IMR-90 (cell line): ENCODE results near the gene RPL23. TPM values are rescaled to one million over a fixed set of nuclear protein-coding genes. Genes with fewer than 3 reads are reported as not detected.

Experiments
- ATAC-seq: fragments of 200-7000 bp; cut with Tn5 transposase; 2 replicates; pipeline ENCODE4 v1.9.1; 2020; ENCODE audit warnings: low read depth, mild to moderate bottlenecking, moderate library complexity
- BruUV-seq: library from RNA; stranded (reverse); fragments of 400-500 nt; replicated peaks from 2 replicates; lab custom pipeline; 2021; lab: Mats Ljungman, UMichigan
- CTCF ChIA-PET: fragments of 300-600 bp; formaldehyde crosslinking; extraction: SDS; loops from one replicate; lab custom pipeline; 2021; ENCODE audit warnings: antibody characterized with exemption; lab: Yijun Ruan, JAX
- POLR2A ChIA-PET: fragments of 300-600 bp; sonication (Branson Sonifier 250); formaldehyde crosslinking; loops from one replicate; lab custom pipeline; 2022; ENCODE audit warnings: antibody characterized with exemption; ENCODE audit not compliant: unreplicated experiment; lab: Charles Lee
- DNase-seq: peaks from one replicate; pipeline ENCODE4 v3.0.0; 2013
- H2AFZ ChIP-seq: replicated peaks from 2 replicates; pipeline ENCODE3; 2013; ENCODE audit warnings: low read length, mild to moderate bottlenecking; ENCODE audit not compliant: poor library complexity
- H2AK5ac ChIP-seq: 2 replicates; pipeline ENCODE4 v1.6.1; 2013; ENCODE audit warnings: low read depth, low read length, inconsistent platforms
- H2AK9ac ChIP-seq: replicated peaks from 2 replicates; pipeline ENCODE3; 2013; ENCODE audit warnings: mild to moderate bottlenecking, low read depth, low read length, moderate library complexity; ENCODE audit not compliant: poor library complexity
- H2BK120ac ChIP-seq: 2 replicates; pipeline ENCODE4 v1.6.1; 2013; ENCODE audit warnings: low read depth, low read length, inconsistent platforms
- H2BK15ac ChIP-seq: 3 replicates; pipeline ENCODE4 v1.6.1; 2013; ENCODE audit warnings: low read depth, low read length, inconsistent platforms
- H2BK20ac ChIP-seq: 2 replicates; pipeline ENCODE4 v1.6.1; 2013; ENCODE audit warnings: low read depth, mild to moderate bottlenecking, inconsistent platforms, low read length, moderate library complexity
- H2BK5ac ChIP-seq: 2 replicates; pipeline ENCODE4 v1.6.1; 2013; ENCODE audit warnings: mild to moderate bottlenecking, low read depth, low read length, inconsistent platforms; ENCODE audit not compliant: poor library complexity, severe bottlenecking
- H3K14ac ChIP-seq: replicated peaks from 2 replicates; pipeline ENCODE4 v1.6.1; 2013; ENCODE audit warnings: low read depth, low read length, inconsistent platforms
- H3K18ac ChIP-seq: 2 replicates; pipeline ENCODE4 v1.6.1; 2013; ENCODE audit warnings: low read depth, low read length, control low read depth
- H3K23ac ChIP-seq: 2 replicates; pipeline ENCODE4 v1.6.1; 2013; ENCODE audit warnings: low read depth, low read length, inconsistent platforms
- H3K27ac ChIP-seq: 2 replicates; pipeline ENCODE4 v1.5.1; 2013; ENCODE audit warnings: mild to moderate bottlenecking, control low read depth, low read length; ENCODE audit not compliant: insufficient read depth
- H3K27me3 ChIP-seq: 2 replicates; pipeline ENCODE4 v1.6.1; 2013; ENCODE audit warnings: low read length; ENCODE audit not compliant: control insufficient read depth, insufficient read depth
- H3K36me3 ChIP-seq: 2 replicates; pipeline ENCODE4 v1.6.1; 2013; ENCODE audit warnings: low read length, mixed read lengths; ENCODE audit not compliant: control insufficient read depth, insufficient read depth
- H3K4ac ChIP-seq: 2 replicates; pipeline ENCODE4 v1.6.1; 2013; ENCODE audit warnings: low read depth, low read length, inconsistent platforms
- H3K4me1 ChIP-seq: 2 replicates; pipeline ENCODE4 v1.6.1; 2013; ENCODE audit warnings: low read length, mixed read lengths; ENCODE audit not compliant: control insufficient read depth, insufficient read depth
- H3K4me2 ChIP-seq: 2 replicates; pipeline ENCODE4 v1.6.1; 2013; ENCODE audit warnings: low read depth, mild to moderate bottlenecking, control low read depth, low read length, moderate library complexity
- H3K4me3 ChIP-seq: 2 replicates; pipeline ENCODE4 v1.5.1; 2013; ENCODE audit warnings: low read depth, mild to moderate bottlenecking, control low read depth, low read length, moderate library complexity; ENCODE audit not compliant: insufficient read depth
- H3K56ac ChIP-seq: 2 replicates; pipeline ENCODE4 v1.6.1; 2013; ENCODE audit warnings: low read length, inconsistent platforms; ENCODE audit not compliant: insufficient read depth; ENCODE audit errors: extremely low read depth
- H3K79me1 ChIP-seq, 2 experiments: 2 replicates each; pipeline ENCODE4 v1.6.1; 2013; ENCODE audit warnings: low read length in 2 of 2, inconsistent platforms in 1 of 2, low read depth in 1 of 2
- H3K9ac ChIP-seq: 2 replicates; pipeline ENCODE4 v1.6.1; 2013; ENCODE audit warnings: low read depth, low read length, control low read depth
- H3K9me1 ChIP-seq: 2 replicates; pipeline ENCODE4 v1.6.1; 2013; ENCODE audit warnings: low read length, inconsistent platforms; ENCODE audit not compliant: insufficient read depth
- H3K9me3 ChIP-seq: 2 replicates; pipeline ENCODE4 v1.6.1; 2013; ENCODE audit warnings: low read length; ENCODE audit not compliant: control insufficient read depth, insufficient read depth
- H4K20me1 ChIP-seq: 2 replicates; pipeline ENCODE4 v1.6.1; 2013; ENCODE audit warnings: low read length, inconsistent platforms; ENCODE audit not compliant: insufficient read depth
- H4K5ac ChIP-seq: 2 replicates; pipeline ENCODE4 v1.6.1; 2013; ENCODE audit warnings: mild to moderate bottlenecking, low read depth, low read length, control low read depth
- H4K8ac ChIP-seq, 2 experiments: 2 replicates each; pipeline ENCODE4 v1.6.1; 2013; ENCODE audit warnings: low read depth in 2 of 2, low read length in 2 of 2, control low read depth in 1 of 2, inconsistent platforms in 1 of 2
- H4K91ac ChIP-seq: 2 replicates; pipeline ENCODE4 v1.6.1; 2013; ENCODE audit warnings: low read depth, low read length, inconsistent platforms; ENCODE audit not compliant: insufficient read depth
- BHLHE40 ChIP-seq: fragments of 150-350 bp; IDR thresholded peaks from 2 replicates; pipeline ENCODE4 v1.6.1; 2016; ENCODE audit warnings: mild to moderate bottlenecking, low read depth, low read length
- CEBPB ChIP-seq: IDR thresholded peaks from 2 replicates; pipeline ENCODE4 v1.6.1; 2012; ENCODE audit warnings: low read depth, low read length, improper control_type of control experiment
- CHD1 ChIP-seq: IDR thresholded peaks from 2 replicates; pipeline ENCODE4 v1.6.1; 2012; ENCODE audit warnings: low read depth, low read length, improper control_type of control experiment
- FOS ChIP-seq: fragments of 150-350 bp; IDR thresholded peaks from 2 replicates; pipeline ENCODE4 v1.6.1; 2016; ENCODE audit warnings: low read depth, low read length
- MAFK ChIP-seq: IDR thresholded peaks from 2 replicates; pipeline ENCODE4 v1.6.1; 2012; ENCODE audit warnings: low read depth, low read length, improper control_type of control experiment
- MAZ ChIP-seq: IDR thresholded peaks from 2 replicates; pipeline ENCODE4 v1.6.1; 2012; ENCODE audit warnings: low read depth, mild to moderate bottlenecking, low read length, improper control_type of control experiment, moderate library complexity, borderline replicate concordance
- MXI1 ChIP-seq: IDR thresholded peaks from 2 replicates; pipeline ENCODE4 v1.6.1; 2012; ENCODE audit warnings: low read depth, mild to moderate bottlenecking, low read length, moderate library complexity, borderline replicate concordance
- NFE2L2 ChIP-seq: fragments of 150-350 bp; IDR thresholded peaks from 2 replicates; pipeline ENCODE4 v1.6.1; 2016; ENCODE audit warnings: low read depth, mild to moderate bottlenecking, low read length
- POLR2A ChIP-seq: IDR thresholded peaks from 2 replicates; pipeline ENCODE4 v1.6.1; 2012; ENCODE audit warnings: mild to moderate bottlenecking, low read depth, low read length
- RAD21 ChIP-seq: IDR thresholded peaks from 2 replicates; pipeline ENCODE4 v1.6.1; 2012; ENCODE audit warnings: low read length, improper control_type of control experiment
- RCOR1 ChIP-seq: IDR thresholded peaks from 2 replicates; pipeline ENCODE4 v1.6.1; 2012; ENCODE audit warnings: mild to moderate bottlenecking, low read length, improper control_type of control experiment; ENCODE audit not compliant: insufficient replicate concordance
- RFX5 ChIP-seq: IDR thresholded peaks from 2 replicates; pipeline ENCODE4 v1.8.0; 2012; ENCODE audit warnings: low read depth, mild to moderate bottlenecking, low read length, moderate library complexity
- SMC3 ChIP-seq: fragments of 150-350 bp; IDR thresholded peaks from 2 replicates; pipeline ENCODE4 v1.6.1; 2016; ENCODE audit warnings: low read depth, mild to moderate bottlenecking, antibody characterized with exemption, low read length, moderate library complexity
- USF2 ChIP-seq: fragments of 150-350 bp; IDR thresholded peaks from 2 replicates; pipeline ENCODE4 v1.6.1; 2017; ENCODE audit warnings: mild to moderate bottlenecking, antibody characterized with exemption, low read length, low read depth
- WGBS, 2 experiments: methylation state at CpG; one replicate each; pipeline versions ENCODE4 v1.1.5 to v1.1.7; 2013; ENCODE audit warnings: missing lambda C conversion rate in 2 of 2; ENCODE audit not compliant: insufficient read length in 1 of 2; ENCODE audit errors: extremely low coverage in 2 of 2; 5-methylcytosine and 5-hydroxymethylcytosine counted together
- dilution Hi-C: fragments of 300-500 bp; cut with HindIII; formaldehyde crosslinking; loops from one replicate; pipeline ENCODE4 v1.14.3; 2018; ENCODE audit warnings: low sequenced_read_pairs; ENCODE audit not compliant: unreplicated experiment
- in situ Hi-C: fragments of 300-500 bp; cut with MboI; formaldehyde crosslinking; loops from 3 replicates; pipeline ENCODE4 v1.14.3; 2019; ENCODE audit warnings: low sequenced_read_pairs, inconsistent platforms, mixed read lengths
- intact Hi-C: fragments of 100-400 bp; cut with micrococcal nuclease; formaldehyde crosslinking; loops from 2 replicates; pipeline ENCODE4 v1.10.0; 2022
- polyA plus RNA-seq, 3 experiments: library from polyadenylated mRNA; depleted of rRNA; stranded (reverse); fragments of >200 nt; gene quantifications; 2 replicates each; pipeline ENCODE4 v1.2.3, GENCODE V29; 2012; ENCODE audit warnings: low replicate concordance in 1 of 3
- total RNA-seq: library from RNA; depleted of rRNA; stranded (reverse); fragments of >200 nt; gene quantifications from 2 replicates; pipeline ENCODE4 v1.2.3, GENCODE V29; 2012

The RPL23 gene
- total and polyA plus RNA-seq, 2 of the 4 experiments (the other 2 are of a cell fraction): 1,170 to 2,308 TPM

GRCh38 chr17:38872027-38872511, 18.5 kb upstream of the RPL23 start (continued):
- no peak for TF ChIP-seq BHLHE40

- Histone ChIP-seq H4K5ac (peak overlapping the region; percentile 39), H3K9me3 (no peaks in the 10 kb centered on the region), H3K4me1 (peaks cover 42% of the 10 kb centered on the region), H3K36me3 (peaks cover 26% of the 10 kb centered on the region), H2BK20ac (peak overlapping the region; percentile 57), H2BK5ac (peak overlapping the region; percentile 87), H3K14ac (peak overlapping the region; percentile 85), H3K27me3 (no peaks in the 10 kb centered on the region), H3K4me2 (peak overlapping the region; percentile 92), H2BK120ac (peak overlapping the region; percentile 84), H4K20me1 (peaks cover 59% of the 10 kb centered on the region), H3K27ac (peak overlapping the region; percentile 88), H3K79me1 (peaks cover 0 to 51% of the 10 kb centered on the region in 2 experiments; a peak in 2 of 4 replicates), H3K18ac (peak overlapping the region; percentile 46), H3K4me3 (peak overlapping the region; percentile 90), H2BK15ac (peak overlapping the region; percentile 54; the same call in 1 of the 3 replicates), H4K91ac (peak overlapping the region; percentile 91), H3K4ac (peak overlapping the region; percentile 96), H2AFZ (peak overlapping the region; percentile 55), H2AK9ac (peak overlapping the region; percentile 99), H3K9ac (peak overlapping the region; percentile 93), H4K8ac (peak overlapping the region; percentile 76 to 82), H2AK5ac (peak overlapping the region; percentile 96), H3K9me1 (peaks cover 33% of the 10 kb centered on the region), H3K23ac (peak overlapping the region; percentile 97), H3K56ac (peak overlapping the region; percentile 98)
- TSS peak; percentile 31 for BruUV-seq
- dilution Hi-C loops (no loop called here), intact Hi-C loops (loop anchor here (5.0 kb wide), 1 partner anchor 119 kb away; the partner anchor contains the start of gene PSMB3), in situ Hi-C loops (no loop called here)
- ChIA-PET POLR2A (interaction anchor here (0.5 to 1.2 kb wide), 2 partner anchors 9 to 109 kb away, joined by 5 to 7 read pairs; no protein-coding TSS in a partner anchor), CTCF (interaction anchor here (1.2 kb wide), 1 partner anchor 112 kb away, joined by 3 read pairs; no protein-coding TSS in a partner anchor)
- ATAC-seq (peak; percentile 3; the same call in 1 of the 2 replicates), DNase-seq (peak; percentile 80)
- 0% methylated on average over 1 of the region's 11 CpGs; no CpG with 5 or more reads in 1 of the 2 experiments for WGBS, 2 experiments
- TF ChIP-seq CEBPB (no peak), SMC3 (peak; percentile 23; the same call in 1 of the 2 replicates), RCOR1 (no peak), MXI1 (peak; percentile 26), RAD21 (peak; percentile 42; the same call in 1 of the 2 replicates), FOS (peak; percentile 61), POLR2A (no peak), MAFK (no peak), MAZ (peak; percentile 29), NFE2L2 (peak; percentile 13; the same call in 1 of the 2 replicates), USF2 (no peak), CHD1 (no peak), RFX5 (no peak), BHLHE40 (no peak)
These were observed 17.9 kb upstream of the RPL23 start for GRCh38 chr17:38871247-38872015.
